Colon (tissue), 2 donors: ENCODE measurements around the gene HOXA6.

Experiments used
- FAIRE-seq: peaks from 2 replicates; lab custom pipeline; 2012; peaks lifted over from hg19 to GRCh38; lab: Jason Lieb, UNC
- donor health status: control.
- donor health status: control.

Gene HOXA6

DNA sequence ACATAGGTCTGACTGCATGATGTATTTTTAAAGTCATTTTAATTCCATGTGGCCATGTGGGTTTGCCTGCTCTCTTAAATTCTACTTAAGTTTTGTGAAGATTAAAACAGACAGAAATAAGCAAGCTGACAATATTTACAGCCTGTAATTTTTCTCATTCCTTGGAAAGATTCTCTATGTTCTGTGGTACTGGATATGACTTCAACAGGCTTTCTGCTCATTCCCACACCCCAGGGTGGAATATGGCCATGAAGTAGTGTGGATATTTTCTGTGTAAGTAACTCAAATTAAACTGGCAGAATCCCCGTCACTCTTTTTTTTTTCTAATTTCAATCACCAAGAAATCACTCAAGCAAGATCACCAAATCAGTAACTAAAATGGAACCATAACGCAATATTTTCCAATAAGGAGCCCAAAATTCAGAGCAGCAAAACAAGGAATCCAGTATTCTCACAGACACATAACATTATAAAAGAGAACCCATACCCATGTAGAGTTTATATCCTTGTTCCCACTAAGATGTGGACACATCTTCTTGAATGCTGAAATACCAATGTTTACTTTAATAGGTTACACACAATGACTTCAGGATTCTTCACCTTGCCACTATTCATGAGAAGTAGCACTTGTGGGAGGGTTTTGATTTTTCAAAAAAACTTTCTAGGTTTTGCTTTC is 9.8 kb downstream of the HOXA6 start:
- no peak for FAIRE-seq

DNA sequence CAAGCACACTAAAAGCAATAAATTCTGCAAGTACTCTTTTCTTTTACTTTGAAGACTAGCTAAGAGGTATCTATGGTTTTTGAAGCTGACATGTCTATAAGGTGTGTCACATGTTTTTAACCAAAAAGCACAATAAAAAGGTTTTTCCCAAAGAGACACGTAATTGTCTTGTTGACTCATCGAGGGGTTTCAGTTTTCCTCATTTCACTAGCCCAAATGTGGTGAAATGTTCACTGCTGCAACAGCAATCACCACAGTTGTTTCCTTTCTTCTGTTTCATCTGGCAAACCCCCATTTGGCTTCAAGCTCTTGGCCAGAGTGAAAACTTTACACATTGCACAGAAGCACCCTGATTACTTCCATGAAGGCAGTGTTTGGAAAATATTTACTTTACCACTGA is 13.2 kb downstream of the HOXA6 start:
- FAIRE-seq: no peak

GRCh38 chr7:27133409-27134231 is 14.0 kb downstream of the HOXA6 start:
- no peak for FAIRE-seq

GRCh38 chr7:27132978-27133377 is 14.6 kb downstream of the HOXA6 start:
- FAIRE-seq: no peak

DNA sequence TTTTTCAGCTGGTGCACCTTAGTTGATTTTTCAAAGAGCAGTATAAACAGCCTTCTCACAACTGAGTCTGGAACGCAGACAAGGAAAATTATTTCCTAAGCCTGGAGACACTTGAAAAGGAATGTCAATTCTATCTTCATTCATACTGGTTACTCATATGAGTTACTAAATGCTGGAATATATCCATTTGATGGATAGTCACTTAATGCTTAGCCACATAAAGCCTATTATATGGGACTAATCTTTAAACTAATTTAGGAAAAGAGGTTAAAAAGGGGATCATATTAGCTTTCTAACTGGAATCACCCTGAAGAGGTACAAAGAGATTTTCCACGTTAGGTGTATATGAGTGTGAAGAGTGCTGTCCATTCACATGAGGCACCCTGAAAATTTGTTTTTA is 15.4 kb downstream of the HOXA6 start:
- no peak for FAIRE-seq

DNA sequence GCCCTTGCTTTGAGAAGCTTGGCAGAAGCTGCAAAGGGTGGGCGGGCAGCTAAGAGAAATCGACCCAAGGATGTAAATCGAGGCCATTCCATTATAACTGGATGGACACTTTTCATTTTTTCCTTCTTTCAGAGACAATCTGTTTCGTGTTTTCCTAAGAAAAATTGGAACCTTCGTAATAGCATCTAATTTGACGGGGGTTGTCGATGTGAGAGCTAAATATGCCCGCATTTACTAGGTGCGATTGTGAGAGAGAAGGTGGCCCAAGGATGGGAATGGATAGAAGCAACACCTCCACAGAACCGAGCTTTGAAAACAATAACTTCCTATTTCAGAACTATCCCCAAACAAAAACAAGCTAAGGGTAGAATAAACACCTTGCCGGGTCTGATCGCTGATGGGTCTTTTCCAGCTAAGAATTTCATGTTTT is 16.2 kb downstream of the HOXA6 start:
- FAIRE-seq: no peak

DNA sequence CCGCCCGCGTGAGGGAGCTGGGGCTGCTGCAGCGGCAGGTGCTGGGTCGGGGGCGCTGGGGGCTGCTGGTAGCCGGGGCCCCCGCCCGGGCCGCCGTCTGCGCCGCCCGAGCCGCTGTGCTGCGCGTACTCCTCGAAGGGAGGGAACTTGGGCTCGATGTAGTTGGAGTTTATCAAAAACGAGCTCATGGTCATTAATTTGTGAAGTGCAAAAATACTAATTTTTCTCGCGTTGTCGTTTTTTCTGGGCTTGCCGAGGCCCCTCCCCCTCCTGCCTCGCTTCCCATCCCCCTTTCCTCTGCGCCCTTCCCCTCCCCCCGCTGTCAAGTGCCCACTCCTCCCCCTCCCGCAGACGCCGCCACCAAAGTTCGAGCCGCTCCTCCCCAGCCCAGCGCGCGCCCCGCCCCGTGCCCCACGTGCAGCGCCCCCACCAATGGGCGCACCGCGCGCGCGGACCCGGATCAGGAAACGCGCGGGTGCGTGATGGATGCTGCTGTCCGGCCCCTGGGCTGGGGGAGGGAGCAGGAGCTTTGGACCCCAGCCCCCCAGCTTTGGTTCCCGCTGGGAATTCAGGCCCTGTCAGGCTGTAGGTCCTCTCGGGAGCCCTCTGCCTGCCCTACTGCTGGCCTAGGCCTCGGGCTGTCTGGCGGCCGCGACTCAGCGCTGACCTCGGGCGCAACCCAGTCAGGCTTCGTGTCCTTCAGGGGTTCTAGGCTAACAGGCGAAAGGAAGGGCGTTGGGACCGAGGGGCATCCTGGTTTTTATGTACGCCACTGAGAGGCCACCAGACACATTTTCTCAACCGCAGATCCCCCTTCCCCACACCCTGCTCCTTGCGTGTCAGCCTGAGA is 16.8 kb downstream of the HOXA6 start, which contains the start of gene HOXA4:
TSS of gene HOXA4 (minus strand) at position 218 of the 850 bp plus-strand sequence. CDS start at position 194, 24 bp downstream.
- no peak for FAIRE-seq

DNA sequence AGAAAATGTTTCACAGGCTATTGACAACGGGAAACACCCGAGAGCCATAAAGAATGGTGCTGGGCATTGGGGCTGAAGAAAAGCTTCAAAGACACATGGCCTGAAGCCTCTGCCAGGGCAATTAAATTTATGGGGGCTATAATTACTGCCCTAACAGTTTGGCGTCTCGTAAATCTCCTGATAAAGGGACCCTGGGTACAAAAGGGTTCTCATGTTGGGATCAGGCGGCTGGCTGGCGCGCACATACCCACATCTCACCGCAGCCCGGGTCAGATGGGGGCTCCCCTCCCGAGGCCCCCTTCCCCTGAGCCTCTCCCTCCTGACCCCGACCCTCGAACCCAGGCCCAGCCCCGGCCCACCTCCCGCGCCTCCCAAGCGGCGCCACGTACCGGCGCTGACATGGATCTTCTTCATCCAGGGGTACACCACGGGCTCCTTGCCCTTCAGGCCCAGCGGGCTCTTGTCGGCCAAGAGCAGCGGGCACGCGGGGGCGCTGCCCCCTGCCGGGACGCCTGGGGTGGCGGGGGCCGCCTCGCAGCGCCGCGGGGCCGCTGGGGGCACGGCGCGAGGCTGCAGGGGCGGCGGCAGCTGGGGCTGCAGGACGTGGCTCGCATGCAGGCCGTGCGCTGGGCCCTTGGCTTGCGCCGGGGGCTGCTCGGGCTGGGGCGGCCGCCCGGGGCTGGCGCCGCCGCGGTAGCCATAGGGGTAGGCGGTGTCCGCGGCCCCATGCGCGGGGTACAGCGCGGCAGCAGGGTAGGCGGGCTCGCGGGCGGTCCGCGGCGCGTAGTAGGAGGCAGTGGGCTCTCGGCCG is 17.6 kb downstream of the HOXA6 start:
- FAIRE-seq: no peak

DNA sequence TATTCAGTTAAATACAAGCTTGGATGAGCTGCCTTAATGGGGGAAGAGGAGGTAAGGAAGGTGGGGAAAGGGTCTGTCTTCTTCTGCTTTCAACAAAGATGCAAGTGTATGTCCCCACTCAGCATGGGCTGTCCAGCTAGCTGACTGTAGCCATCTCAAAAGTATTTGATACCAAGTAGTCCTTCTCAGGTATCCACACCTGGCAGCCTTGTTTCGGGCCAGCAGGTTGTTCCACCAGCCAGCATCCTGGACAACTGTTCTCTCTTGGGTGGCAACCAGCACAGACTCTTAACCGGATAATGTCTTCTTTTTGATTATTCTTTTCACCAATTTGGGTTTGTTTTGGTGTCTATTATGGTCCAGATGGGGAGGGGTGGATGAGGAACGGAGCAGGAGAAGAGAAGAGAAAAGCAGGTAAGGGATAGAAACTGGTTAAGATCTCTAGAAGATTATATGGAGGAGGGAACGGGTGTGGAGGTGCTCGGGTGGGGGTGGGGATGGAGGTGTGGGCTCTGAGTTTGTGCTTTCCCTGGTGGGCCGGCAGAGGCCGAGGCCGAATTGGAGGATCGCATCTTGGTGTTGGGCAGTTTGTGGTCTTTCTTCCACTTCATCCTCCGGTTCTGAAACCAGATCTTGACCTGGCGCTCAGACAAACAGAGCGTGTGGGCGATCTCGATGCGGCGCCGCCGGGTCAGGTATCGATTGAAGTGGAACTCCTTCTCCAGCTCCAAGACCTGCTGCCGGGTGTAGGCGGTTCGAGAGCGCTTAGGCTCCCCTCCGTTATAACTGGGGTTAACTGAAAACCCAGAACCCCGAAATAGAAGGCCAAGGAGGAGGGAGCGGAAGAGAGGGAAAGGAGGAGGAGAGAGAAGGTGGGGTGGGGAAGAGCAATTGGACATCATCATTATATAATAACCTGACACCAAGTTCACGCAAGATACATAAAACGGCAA is 18.5 kb downstream of the HOXA6 start:
- no peak for FAIRE-seq

DNA sequence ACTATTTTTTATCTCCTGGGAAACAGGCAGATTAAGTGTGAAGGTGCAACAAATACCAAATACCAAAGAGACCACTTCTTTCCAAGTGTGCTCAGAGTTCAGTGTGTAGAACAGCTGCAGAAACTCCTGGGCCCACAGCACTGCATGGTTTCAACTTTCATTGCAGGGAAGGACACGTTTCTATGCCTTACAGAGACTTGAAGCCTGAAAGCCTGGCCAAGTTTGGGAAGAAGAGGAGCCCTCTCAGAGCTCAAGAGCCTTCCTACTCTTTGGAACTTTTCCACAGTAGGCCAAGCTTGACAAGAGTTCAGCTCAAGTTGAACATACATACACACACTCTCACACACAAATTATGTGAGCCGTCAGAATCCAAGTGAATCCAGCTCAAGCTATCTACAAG is 19.5 kb downstream of the HOXA6 start:
- no peak for FAIRE-seq

GRCh38 chr7:27126596-27127327 is 20.8 kb downstream of the HOXA6 start:
- FAIRE-seq: no peak

GRCh38 chr7:27125986-27126394 is 21.6 kb downstream of the HOXA6 start:
- FAIRE-seq: no peak

DNA sequence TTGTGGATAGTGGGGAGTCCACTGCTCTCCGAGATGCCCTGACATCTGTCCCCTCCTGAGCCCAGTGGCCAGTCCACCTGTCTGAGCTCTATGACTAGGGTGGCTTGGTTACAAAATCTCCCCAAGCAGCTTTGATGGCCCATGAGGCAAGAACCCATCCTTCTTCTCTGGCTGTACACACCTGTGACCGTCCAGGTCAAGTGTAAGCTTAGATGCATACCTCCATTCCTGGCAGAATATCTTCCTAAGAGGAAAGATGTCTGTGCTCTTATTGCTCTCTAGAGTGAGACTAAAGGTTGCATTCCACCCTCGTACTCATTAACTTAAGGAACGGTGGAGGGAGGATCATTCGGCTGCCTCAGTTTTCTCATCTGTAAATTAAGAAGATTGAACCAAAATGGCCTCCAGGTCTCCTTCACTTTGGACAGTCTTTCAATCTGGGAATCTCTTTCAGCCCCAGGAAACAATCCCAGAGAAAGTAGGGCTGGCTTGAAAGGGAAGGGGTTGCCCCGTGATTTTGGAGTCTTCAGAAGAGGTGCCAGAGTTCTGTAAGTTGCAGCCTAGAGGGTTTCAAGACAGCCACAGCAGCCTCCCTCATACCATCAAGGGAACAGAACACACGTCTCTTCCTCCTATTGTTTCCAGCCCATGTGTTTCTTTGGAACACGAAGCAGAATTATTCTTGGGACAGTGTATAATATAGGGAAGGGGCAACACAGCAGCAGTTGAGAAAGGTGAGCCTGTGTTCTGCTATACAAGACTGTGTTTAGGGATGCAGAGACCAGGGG is 22.5 kb downstream of the HOXA6 start:
- no peak for FAIRE-seq

GRCh38 chr7:27124096-27124901 is 23.3 kb downstream of the HOXA6 start:
- no peak for FAIRE-seq

DNA sequence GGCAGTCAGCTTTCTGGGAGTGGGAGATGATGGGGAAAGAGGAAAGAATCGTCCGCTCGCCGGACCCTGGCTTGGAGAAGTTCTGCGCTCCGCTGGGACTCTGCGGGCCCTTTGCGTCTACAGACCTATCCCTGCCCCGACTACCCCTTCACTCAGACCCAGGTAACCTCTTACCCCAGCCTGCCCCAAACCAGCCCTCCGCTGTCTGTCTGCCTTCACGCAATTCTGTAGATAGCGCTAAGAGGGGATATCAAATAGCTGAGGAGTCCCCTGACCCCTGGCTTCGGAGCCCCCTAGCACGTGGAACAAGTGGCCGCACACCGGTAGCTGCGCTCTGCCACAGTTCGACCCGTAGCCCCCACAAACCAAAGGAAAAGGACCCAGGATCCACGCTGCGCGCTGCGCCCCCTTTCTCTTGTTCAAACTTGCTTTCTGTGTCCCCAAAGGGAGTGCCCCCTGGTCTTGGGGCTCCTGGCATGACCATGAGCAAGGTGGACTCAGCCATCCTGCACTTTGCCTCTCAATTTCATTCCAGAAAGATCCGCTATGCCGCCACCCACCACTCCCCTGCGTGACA is 24.0 kb downstream of the HOXA6 start:
- no peak for FAIRE-seq

- FAIRE-seq: no peak
Measured at GRCh38 chr7:27123007-27123476, 24.5 kb downstream of the HOXA6 start.

DNA sequence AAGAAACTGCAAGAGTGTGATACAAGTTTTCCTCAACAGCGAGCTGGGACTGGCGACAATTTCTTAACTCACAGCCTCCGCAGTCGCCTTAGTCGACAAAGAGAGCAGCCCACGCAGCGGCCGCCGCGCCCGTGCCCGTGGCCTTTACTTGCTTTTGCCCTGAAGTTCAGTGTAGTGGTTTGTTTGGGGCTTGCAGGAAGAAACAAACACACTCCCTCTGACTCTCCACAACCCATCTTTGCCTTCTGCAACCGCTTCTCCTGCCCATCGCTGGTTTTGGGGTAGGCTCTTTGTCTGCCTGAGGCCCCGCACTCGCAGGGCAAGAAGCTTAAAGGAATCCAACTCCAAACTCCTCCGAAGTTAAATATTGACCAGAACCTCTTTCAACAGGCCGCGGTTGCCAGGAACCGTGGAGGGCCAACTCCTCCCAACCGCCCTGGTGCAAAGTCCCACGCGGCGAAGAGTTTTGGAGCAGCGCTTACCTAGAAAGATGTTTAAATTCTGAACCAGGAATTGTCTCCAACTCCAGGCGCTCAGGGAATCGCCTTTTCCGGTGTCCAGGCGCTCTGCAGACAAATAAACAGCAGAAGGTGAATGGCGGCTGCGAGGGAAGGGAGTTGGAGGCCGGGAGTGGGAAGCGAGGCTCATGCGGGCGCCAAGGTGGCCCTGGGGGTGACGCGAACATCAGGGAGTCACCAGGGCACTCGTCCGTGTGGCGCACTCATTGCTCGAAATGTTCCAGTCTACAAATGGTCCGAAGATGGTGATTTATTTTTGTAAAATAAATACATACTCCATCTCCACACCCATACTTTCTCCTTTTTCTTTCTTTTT is 25.3 kb downstream of the HOXA6 start:
- no peak for FAIRE-seq
